Activated CD4-positive, alpha-beta T cell treated with anti-CD3 and anti-CD28 coated beads for 36 hours (primary cell): Measurements from ENCODE around the gene ZCCHC7. TPM values are rescaled to one million over a fixed set of nuclear protein-coding genes. Genes with fewer than 3 reads are reported as not detected.
"Not testable (repeated sequence)": the region's sequence is repeated elsewhere in the genome, so short reads cannot be mapped to it uniquely, and the experiment has no call there.

Source experiments
- ATAC-seq: fragments of 200-7000 bp; cut with Tn5 transposase; one replicate; pipeline ENCODE4 v1.10.0; 2021; ENCODE audit warnings: mild to moderate bottlenecking, moderate library complexity
- CTCF ChIA-PET: fragments of 350-600 bp; sonication (Branson Sonifier 250); formaldehyde crosslinking; loops from one replicate; lab custom pipeline; 2021; ENCODE audit warnings: antibody characterized with exemption; lab: Charles Lee
- POLR2A ChIA-PET: fragments of 350-600 bp; sonication (Branson Sonifier 250); formaldehyde crosslinking; loops from one replicate; lab custom pipeline; 2021; ENCODE audit warnings: antibody characterized with exemption, inconsistent platforms; lab: Charles Lee
- DNase-seq: peaks from one replicate; pipeline ENCODE4 v3.0.0-alpha.2; 2020
- H3K27ac Mint-ChIP-seq: one replicate; pipeline ENCODE4 v1.8.0; 2021; ENCODE audit warnings: mixed read lengths
- H3K27me3 Mint-ChIP-seq: one replicate; pipeline ENCODE4 v1.8.0; 2021; ENCODE audit warnings: mixed read lengths
- H3K36me3 Mint-ChIP-seq: one replicate; pipeline ENCODE4 v1.8.0; 2021; ENCODE audit warnings: low read depth, mixed read lengths
- H3K4me1 Mint-ChIP-seq: one replicate; pipeline ENCODE4 v1.8.0; 2021; ENCODE audit warnings: mixed read lengths
- H3K4me3 Mint-ChIP-seq: one replicate; pipeline ENCODE4 v1.8.0; 2021; ENCODE audit warnings: mild to moderate bottlenecking, moderate library complexity, mixed read lengths
- H3K9me3 Mint-ChIP-seq: one replicate; pipeline ENCODE4 v1.8.0; 2021; ENCODE audit warnings: low read depth, mixed read lengths
- intact Hi-C, 2 experiments: fragments of 100-400 bp; cut with DNase I in 1 of 2; cut with micrococcal nuclease in 1 of 2; formaldehyde crosslinking; loops; one replicate each; pipeline versions ENCODE4 v1.14.2 to v1.15.1; 2022 to 2024; cut with DNase I, micrococcal nuclease
- total RNA-seq, 2 experiments: library from RNA; stranded (reverse); gene quantifications; one replicate each; pipeline ENCODE4 v1.2.3, GENCODE V29; 2021

Gene ZCCHC7
- total RNA-seq, 2 experiments from 2014 or later, result 29.9 to 50.2 TPM

- ATAC-seq, result peak; percentile 36
- H3K27me3 Mint-ChIP-seq, result no peaks in the 10 kb centered on the region
- H3K4me3 Mint-ChIP-seq, result peak overlapping the region; percentile 14
- DNase-seq, result no peak
- CTCF ChIA-PET, result interaction anchor here (0.6 to 1.0 kb wide), 5 partner anchors 13 to 254 kb away, joined by 3 to 5 read pairs (median 4); no protein-coding TSS in a partner anchor
- intact Hi-C loops, result no loop called here
- peaks cover 28% of the 10 kb centered on the region for H3K4me1 Mint-ChIP-seq
- peaks cover 2% of the 10 kb centered on the region for H3K9me3 Mint-ChIP-seq
- POLR2A ChIA-PET, result no interaction called here
- H3K27ac Mint-ChIP-seq, result peak overlapping the region; percentile 73
- H3K36me3 Mint-ChIP-seq, result peaks cover 7% of the 10 kb centered on the region
These were observed 163.5 kb downstream of the ZCCHC7 start for GRCh38 chr9:37283730-37284325.

- CTCF ChIA-PET, result interaction anchor here (0.6 to 1.0 kb wide), 4 partner anchors 13 to 254 kb away, joined by 3 to 5 read pairs (median 4); no protein-coding TSS in a partner anchor
- Mint-ChIP-seq H3K9me3 (peaks cover 4% of the 10 kb centered on the region), H3K27me3 (no peaks in the 10 kb centered on the region), H3K4me3 (no peak overlapping the region), H3K27ac (no peak overlapping the region), H3K36me3 (peaks cover 14% of the 10 kb centered on the region), H3K4me1 (peaks cover 34% of the 10 kb centered on the region)
- intact Hi-C loops, result no loop called here
- no peak for ATAC-seq
- POLR2A ChIA-PET, result no interaction called here
- DNase-seq, result no peak
These were observed 164.3 kb downstream of the ZCCHC7 start for GRCh38 chr9:37284636-37285035.

- H3K4me3 Mint-ChIP-seq, result no peak overlapping the region
- H3K27me3 Mint-ChIP-seq, result no peaks in the 10 kb centered on the region
- ChIA-PET CTCF (no interaction called here), POLR2A (no interaction called here)
- no peak for DNase-seq
- no peak overlapping the region for H3K27ac Mint-ChIP-seq
- ATAC-seq, result no peak
- H3K36me3 Mint-ChIP-seq, result peaks cover 17% of the 10 kb centered on the region
- H3K4me1 Mint-ChIP-seq, result peaks cover 51% of the 10 kb centered on the region
- H3K9me3 Mint-ChIP-seq, result peaks cover 4% of the 10 kb centered on the region
- intact Hi-C loops, result no loop called here
These were observed 166.3 kb downstream of the ZCCHC7 start for GRCh38 chr9:37286530-37287175.

GRCh38 chr9:37287317-37287716 lies 166.9 kb downstream of the ZCCHC7 start:
- H3K27ac Mint-ChIP-seq, result no peak overlapping the region
- ATAC-seq, result no peak

GRCh38 chr9:37289631-37290030 lies 169.3 kb downstream of the ZCCHC7 start:
- DNase-seq (no peak), ATAC-seq (no peak)
- intact Hi-C loops, result loop anchor here (2.0 to 5.0 kb wide), 6 partner anchors 77 to 802 kb away; no protein-coding TSS in a partner anchor
- peaks cover 63% of the 10 kb centered on the region for H3K4me1 Mint-ChIP-seq
- peaks cover 20% of the 10 kb centered on the region for H3K36me3 Mint-ChIP-seq
- ChIA-PET POLR2A (no interaction called here), CTCF (no interaction called here)
- H3K4me3 Mint-ChIP-seq, result no peak overlapping the region
- no peaks in the 10 kb centered on the region for H3K27me3 Mint-ChIP-seq
- peak overlapping the region; percentile 93 for H3K27ac Mint-ChIP-seq
- peaks cover 4% of the 10 kb centered on the region for H3K9me3 Mint-ChIP-seq

More at GRCh38 chr9:37287317-37287716, 166.9 kb downstream of the ZCCHC7 start:
- H3K4me3 Mint-ChIP-seq, result no peak overlapping the region
- intact Hi-C loops, result no loop called here
- H3K4me1 Mint-ChIP-seq, result peaks cover 56% of the 10 kb centered on the region
- peaks cover 4% of the 10 kb centered on the region for H3K9me3 Mint-ChIP-seq
- no peaks in the 10 kb centered on the region for H3K27me3 Mint-ChIP-seq
- H3K36me3 Mint-ChIP-seq, result peaks cover 17% of the 10 kb centered on the region
- DNase-seq, result no peak
- POLR2A ChIA-PET, result no interaction called here
- CTCF ChIA-PET, result interaction anchor here (1.1 kb wide), 1 partner anchor 11 kb away, joined by 4 read pairs; no protein-coding TSS in a partner anchor

- ATAC-seq, result peak; percentile 32
These were observed 170.1 kb downstream of the ZCCHC7 start for GRCh38 chr9:37290366-37290939.

GRCh38 chr9:37290940-37291485 lies 170.6 kb downstream of the ZCCHC7 start:
- ChIA-PET CTCF (no interaction called here), POLR2A (no interaction called here)
- peaks cover 70% of the 10 kb centered on the region for H3K4me1 Mint-ChIP-seq
- H3K36me3 Mint-ChIP-seq, result peaks cover 22% of the 10 kb centered on the region
- no peaks in the 10 kb centered on the region for H3K27me3 Mint-ChIP-seq
- DNase-seq, result no peak
- peak overlapping the region; percentile 59 for H3K4me3 Mint-ChIP-seq
- peak; percentile 85 for ATAC-seq
- peaks cover 4% of the 10 kb centered on the region for H3K9me3 Mint-ChIP-seq
- peak overlapping the region; percentile 93 for H3K27ac Mint-ChIP-seq
- intact Hi-C loops, result loop anchor here (1.0 to 5.0 kb wide), 9 partner anchors 11 to 804 kb away; partner anchors contain the start of gene ZCCHC7 (in 1 of the 2)

More at GRCh38 chr9:37290366-37290939, 170.1 kb downstream of the ZCCHC7 start:
- H3K4me3 Mint-ChIP-seq, result peak overlapping the region; percentile 59
- H3K4me1 Mint-ChIP-seq, result peaks cover 65% of the 10 kb centered on the region
- H3K27me3 Mint-ChIP-seq, result no peaks in the 10 kb centered on the region
- POLR2A ChIA-PET, result no interaction called here
- CTCF ChIA-PET, result no interaction called here
- H3K9me3 Mint-ChIP-seq, result peaks cover 4% of the 10 kb centered on the region
- no peak for DNase-seq
- intact Hi-C loops, result loop anchor here (2.0 to 5.0 kb wide), 6 partner anchors 78 to 803 kb away; no protein-coding TSS in a partner anchor
- H3K27ac Mint-ChIP-seq, result peak overlapping the region; percentile 93
- H3K36me3 Mint-ChIP-seq, result peaks cover 20% of the 10 kb centered on the region

- ATAC-seq, result not testable (repeated sequence)
These were observed 171.4 kb downstream of the ZCCHC7 start for GRCh38 chr9:37291612-37292238.

GRCh38 chr9:37292896-37293295 lies 172.5 kb downstream of the ZCCHC7 start:
- intact Hi-C loops, result loop anchor here (5.0 kb wide), 3 partner anchors 81 to 806 kb away; no protein-coding TSS in a partner anchor
- peaks cover 4% of the 10 kb centered on the region for H3K9me3 Mint-ChIP-seq
- peaks cover 27% of the 10 kb centered on the region for H3K36me3 Mint-ChIP-seq
- DNase-seq, result no peak
- ChIA-PET POLR2A (no interaction called here), CTCF (interaction anchor here (0.6 to 1.4 kb wide), 4 partner anchors 31 to 214 kb away, joined by 3 to 5 read pairs (median 4); no protein-coding TSS in a partner anchor)
- H3K27ac Mint-ChIP-seq, result peak overlapping the region; percentile 88
- H3K4me3 Mint-ChIP-seq, result no peak overlapping the region
- peaks cover 78% of the 10 kb centered on the region for H3K4me1 Mint-ChIP-seq
- no peak for ATAC-seq
- H3K27me3 Mint-ChIP-seq, result no peaks in the 10 kb centered on the region

More at GRCh38 chr9:37291612-37292238, 171.4 kb downstream of the ZCCHC7 start:
- H3K9me3 Mint-ChIP-seq, H3K27me3 Mint-ChIP-seq, POLR2A ChIA-PET, CTCF ChIA-PET, DNase-seq: not testable (repeated sequence)
- Mint-ChIP-seq H3K27ac (peak overlapping the region; percentile 93), H3K4me1 (peaks cover 77% of the 10 kb centered on the region), H3K36me3 (peaks cover 26% of the 10 kb centered on the region), H3K4me3 (peak overlapping the region; percentile 59)
- intact Hi-C loops, result loop anchor here (1.0 to 5.0 kb wide), 9 partner anchors 11 to 804 kb away; partner anchors contain the start of gene ZCCHC7 (in 1 of the 2)

GRCh38 chr9:37293664-37294524 lies 173.5 kb downstream of the ZCCHC7 start:
- Mint-ChIP-seq H3K9me3 (peaks cover 2% of the 10 kb centered on the region), H3K4me1 (peaks cover 79% of the 10 kb centered on the region), H3K27me3 (no peaks in the 10 kb centered on the region), H3K27ac (peak overlapping the region; percentile 72), H3K36me3 (peaks cover 23% of the 10 kb centered on the region), H3K4me3 (no peak overlapping the region)
- ATAC-seq (no peak), DNase-seq (no peak)
- ChIA-PET CTCF (interaction anchor here (0.7 to 1.4 kb wide), 3 partner anchors 30 to 215 kb away, joined by 3 to 5 read pairs (median 4); no protein-coding TSS in a partner anchor), POLR2A (no interaction called here)
- intact Hi-C loops, result loop anchor here (5.0 kb wide), 3 partner anchors 82 to 807 kb away; no protein-coding TSS in a partner anchor
